IPS DF 19.7 (cell line): Measurements from ENCODE around the gene CXCR6.

Source experiments
- DNase-seq: peaks from one replicate; pipeline ENCODE4 v3.0.0-alpha.2; 2013; ENCODE audit warnings: low read depth, low spot score

Gene CXCR6

DNA sequence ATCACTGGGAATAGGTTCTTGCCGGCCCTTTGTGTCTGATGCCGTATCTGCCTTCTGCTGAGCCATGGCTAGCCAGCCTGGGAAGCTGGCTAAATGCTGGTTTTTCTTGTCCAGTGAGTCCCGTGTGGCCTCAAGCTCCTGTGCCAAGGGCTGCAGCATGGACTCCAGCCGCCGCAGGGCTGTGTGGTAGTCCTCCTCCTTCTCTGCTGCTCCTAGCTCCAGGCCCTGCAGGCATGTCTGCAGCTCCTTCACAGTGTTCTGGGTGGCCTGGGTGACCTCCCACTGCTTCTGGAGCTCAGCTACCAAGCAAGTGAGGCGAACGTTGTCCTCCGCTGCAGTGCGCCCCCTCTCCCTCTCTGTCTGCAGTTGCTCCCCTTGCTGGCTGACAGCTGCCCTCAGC lies 24.9 kb downstream of the CXCR6 start:
- no peak for DNase-seq

DNA sequence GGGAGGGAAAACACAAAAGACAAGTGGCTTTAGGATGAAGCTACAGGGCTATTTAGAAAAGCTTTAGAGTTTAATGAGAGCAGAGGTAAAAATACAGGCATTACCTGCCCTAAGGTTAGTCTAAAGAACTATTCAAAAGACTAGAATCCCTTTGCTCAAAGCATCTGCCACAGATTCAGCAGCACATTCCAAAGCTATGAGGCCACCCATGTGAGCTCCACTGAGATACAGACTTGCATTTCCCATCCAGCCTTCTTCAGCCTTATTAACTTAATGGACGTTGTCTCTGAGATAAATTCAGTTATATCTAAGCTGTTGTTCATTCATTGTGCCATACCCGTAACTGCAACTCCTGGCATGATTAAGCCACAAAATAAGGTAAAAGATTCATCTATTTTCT lies 25.4 kb downstream of the CXCR6 start:
- DNase-seq = no peak

DNA sequence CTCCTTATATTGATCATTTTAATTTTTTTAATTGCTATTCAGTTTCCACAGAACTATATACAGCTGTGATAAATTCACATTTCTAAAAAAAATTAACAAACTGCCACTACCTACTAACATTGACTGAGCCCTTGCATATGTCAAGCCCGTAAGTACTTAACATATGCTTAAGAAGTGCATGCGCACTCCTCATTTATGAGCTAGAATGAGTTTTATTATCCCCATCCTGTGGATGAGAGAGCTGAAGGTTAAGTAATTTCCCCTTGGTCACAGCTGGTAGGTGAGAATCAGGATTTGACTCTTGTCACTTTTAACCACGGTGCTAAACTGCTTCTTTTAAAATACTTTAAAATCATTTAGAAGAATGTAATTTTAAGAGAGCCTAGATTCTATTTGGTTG lies 25.9 kb downstream of the CXCR6 start:
- no peak for DNase-seq

DNA sequence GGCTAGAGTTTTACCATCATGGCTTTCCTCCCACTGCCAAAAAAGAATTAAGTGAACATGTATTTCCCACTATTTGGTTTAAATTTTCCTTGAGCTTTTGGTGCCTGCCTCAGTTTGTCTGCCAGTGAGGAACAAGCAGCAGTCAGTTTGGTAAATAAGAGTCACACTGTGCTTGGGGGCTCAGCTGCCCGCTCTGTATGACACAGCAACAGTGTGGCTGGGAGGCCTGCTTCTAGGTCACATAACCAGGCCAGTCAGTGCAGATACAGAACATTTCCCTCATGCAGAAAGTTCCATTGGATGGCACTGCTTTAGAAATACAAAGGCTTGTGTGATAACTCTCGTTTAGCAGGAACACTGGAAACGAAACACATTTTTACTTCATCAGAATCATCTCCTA lies 26.7 kb downstream of the CXCR6 start:
- DNase-seq = no peak

DNA sequence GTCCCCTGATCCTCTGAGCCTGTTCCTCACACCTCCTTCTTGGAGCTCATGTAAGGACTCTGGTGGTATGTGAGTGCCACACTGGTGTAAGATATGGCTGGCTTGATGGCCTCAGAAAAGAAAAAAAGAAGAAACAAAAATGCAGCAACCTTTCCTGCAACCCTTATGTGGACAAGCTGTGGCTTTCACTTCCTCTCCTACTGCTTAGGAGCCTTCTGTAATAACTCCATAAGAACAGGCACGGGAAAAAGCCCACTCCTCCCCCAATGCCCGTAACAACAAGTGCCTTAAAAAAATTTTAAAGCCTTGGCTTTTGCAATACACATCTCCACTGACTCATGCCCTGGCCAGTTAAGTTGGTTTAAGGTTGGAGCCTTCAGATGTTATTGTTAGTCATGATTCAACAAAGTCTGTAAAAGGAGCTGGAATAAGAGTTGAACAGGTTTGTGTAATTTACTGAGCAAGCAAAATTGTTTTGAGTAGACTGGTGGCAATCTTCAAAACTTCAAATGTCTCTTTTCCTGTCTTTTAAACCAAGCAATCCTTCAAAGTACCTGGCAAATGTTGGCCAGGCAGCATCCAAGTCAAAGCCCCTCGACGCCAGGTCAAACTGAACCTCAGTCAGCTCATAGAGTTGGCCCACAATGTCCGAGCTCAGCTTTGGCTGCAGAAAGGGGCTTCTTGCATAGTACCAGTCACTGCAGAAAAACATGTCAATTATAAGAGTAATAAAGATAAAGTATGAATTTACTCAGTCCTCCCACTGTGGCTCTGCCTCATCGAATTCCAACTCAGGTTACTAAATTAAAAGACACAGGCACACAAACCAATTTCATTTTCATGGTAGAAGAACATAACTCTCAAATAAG lies 29.5 kb downstream of the CXCR6 start:
- DNase-seq = no peak

DNA sequence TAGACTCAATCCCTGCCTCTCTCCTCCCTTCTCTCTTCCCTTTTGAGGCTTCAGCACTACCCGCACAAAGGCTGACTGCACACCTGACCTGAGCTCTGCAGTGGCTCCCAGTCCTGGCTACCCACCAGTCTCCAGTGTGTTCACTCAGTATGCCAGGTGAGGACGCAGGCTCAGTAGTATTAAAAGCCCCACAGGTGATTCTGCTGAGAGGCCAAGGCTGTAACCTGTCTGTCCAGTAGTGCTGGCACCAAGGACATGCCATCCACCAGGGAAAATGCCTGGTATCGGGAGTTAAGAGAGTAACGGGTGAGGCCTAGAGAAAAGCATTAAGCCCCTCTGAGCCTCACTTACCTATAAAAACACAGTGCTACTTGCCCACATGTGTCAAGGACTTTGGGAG lies 31.4 kb downstream of the CXCR6 start:
- no peak for DNase-seq

DNA sequence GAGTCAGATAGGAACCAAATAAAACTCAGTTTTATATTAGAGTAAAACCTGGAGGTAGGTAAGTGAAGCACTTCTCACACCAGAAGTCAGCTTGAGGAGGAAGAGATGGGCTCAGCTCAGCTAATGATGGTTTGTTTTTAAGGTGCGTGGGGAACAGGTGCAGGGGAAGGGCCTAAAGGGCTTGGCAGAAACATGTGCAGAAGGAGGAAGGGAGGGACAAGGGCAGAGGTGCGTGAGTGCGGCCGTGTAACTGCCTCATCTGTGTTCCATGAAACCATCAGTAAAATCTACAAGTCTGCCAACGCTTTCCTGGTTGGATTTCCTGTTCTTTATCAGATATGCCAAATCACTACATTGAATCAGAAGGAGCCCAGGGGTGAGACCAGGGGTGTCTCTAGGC lies 32.4 kb downstream of the CXCR6 start:
- DNase-seq = no peak

DNA sequence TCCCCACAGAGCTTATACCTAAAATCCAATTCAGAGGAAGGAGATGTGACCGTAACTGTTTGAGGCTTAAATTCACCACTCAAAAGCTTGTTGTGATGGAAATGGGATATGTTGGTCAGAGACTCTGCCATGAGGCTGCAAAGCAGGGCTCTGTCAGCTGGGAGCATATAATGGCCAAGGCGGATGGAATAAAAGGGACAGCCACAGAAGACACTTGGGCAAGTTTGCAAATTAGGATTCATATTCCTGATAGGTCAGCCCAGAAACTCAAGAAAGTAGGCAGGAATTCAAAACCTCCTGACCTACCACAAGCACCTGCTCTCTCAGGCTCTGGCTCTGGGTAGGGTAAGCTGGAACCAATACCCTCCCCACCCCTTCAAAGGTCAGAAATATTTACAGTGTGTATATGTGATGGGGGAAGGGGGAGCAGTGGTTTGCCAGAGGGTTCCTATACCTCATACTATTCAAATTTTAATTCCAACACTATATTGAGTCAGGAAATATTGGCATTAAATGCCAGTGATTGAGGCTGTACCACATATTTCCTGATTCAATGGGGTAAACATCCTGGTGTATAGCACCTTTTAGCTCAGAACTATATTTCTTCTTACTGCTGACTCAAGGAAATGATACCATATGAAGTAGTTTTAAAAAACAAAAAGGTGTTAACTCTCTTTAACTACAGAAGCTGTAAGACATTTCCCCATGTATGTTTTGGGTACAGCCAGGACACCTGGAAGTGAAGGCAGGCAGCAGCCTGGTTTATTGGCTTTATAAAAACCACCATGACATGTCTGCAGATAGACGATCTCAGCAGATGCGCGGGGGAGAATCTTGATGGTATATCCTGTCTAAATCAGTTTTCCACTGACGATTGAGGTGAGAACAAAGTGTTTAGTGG lies 33.2 kb downstream of the CXCR6 start:
- DNase-seq = no peak

DNA sequence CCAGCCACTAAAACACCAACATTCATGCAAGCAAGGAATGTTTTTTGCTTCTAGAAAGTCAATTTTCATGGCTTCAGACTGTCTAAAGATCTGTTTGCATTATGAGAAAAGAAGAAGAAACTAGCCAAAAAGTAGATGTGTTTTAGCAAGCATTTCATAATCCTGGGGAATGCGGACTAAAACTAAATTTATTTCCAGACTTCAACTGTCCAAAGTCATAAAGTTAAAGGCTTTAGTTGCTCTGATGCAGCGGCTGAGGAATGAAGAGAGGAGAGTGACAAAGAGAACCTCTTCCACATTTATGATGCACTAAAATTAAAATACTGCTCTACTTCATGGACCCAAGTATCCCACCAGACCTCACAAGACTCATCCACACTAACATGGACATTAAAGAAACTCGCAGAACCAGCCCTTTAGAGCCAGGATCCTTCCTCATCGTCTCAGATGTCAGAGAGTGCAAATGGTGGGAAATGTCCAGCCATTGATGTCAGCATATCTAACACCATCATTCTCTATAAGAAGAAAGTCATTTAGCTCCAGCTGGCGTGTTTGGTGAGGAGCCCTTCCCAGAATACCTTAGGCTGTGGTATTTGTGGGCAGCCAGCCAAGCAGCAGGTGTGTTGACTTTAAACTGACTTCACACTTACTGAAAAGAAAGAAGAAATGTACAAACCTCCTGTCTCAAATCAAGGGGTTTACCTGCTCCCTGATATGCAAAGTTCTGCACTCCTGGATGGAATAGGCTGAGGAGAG lies 34.9 kb downstream of the CXCR6 start:
- DNase-seq = no peak

DNA sequence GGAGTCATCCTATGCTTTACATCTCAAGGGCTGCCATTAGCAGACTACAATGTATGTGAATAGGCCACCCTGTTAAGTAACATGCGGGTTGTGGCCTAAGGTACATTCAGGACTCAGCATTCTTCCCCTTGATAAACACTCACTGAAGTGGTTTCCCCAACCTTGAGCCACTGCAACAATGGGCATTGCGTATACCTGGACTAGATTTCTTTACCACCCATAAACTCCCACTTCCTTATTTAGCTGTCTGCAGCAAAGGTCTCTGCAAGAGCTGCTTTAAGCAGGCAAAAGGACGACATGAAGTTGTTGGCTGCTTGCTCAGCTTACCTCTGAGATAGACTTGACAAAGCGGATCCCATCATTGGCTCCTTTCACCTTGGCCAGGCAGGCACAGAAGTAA lies 36.1 kb downstream of the CXCR6 start:
- DNase-seq = no peak

DNA sequence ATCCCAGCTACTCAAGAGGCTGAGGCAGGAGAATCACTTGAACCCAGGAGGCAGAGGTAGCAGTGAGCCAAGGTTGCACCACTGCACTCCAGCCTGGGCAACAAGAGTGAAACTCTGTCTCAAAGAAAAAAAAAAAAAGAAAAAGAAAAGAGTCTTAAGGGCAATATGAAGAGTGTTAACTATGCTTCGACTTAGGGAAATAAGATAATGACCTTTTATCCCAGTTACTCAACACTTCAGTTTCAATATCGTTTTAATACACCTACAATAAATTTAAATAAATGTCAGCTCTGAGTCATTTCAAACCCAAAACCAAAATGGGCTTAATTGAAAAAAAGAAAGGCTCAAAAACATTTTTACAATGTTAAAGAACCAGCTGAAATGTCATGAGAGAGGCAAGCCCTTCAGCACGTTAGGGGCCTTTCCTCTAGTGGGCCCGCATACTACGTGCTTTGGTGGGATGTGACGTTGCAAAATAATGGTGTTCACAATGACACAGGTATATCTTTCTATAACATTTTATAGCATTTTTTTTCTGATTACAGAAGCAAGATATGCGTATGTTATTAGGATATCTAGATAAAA lies 37.1 kb downstream of the CXCR6 start:
- no peak for DNase-seq

DNA sequence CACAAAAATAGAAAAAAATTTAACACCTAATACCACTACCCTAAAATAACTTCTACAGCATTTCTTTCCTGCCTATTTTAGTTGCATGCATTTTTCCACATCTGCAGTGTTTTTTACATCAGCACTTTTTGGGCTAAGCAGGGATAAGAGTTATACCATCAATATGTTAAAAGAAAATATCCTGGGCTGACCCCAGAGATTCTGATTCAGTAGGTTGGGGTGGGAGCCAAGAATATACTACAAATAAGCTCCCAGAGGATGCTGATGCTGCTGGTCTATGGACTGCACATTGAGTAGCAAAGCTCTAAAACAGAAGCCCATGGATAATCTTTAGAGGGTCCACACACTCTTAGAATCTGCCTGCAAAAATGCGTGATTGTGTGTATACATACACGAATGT lies 37.6 kb downstream of the CXCR6 start:
- DNase-seq = no peak

DNA sequence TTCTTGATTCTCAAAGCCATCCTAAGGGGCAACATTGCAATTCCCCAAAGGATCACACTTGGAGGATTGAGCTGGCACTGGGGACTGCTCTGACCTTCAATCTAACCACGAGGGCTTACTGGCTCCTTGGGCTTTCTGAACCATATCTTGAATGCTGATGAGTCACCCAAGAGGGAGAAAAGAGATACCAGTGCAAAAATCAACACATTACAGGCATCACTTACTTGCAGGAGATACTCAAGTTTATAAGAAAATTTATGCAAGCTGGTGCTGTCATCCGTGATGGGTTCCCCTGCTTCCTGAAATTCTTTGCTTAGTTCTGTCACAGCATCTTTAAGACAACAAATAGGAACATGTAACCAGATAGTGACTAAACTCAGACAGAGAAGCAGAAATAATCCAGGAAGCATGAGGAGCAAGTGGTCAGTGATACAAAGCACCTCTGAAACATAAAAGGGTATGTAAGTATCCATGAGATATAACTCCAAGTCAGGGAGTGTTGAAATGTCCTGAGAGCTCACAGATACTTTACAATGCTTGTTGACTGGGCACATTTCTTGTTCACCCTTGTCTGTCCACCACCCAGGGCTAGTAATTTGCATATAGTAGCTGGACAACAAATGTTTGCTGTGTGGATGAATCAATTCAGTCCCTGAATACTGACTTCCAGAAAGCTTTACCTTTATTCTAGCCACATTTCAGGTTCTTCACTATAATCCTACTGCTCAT lies 38.2 kb downstream of the CXCR6 start:
- DNase-seq = no peak

DNA sequence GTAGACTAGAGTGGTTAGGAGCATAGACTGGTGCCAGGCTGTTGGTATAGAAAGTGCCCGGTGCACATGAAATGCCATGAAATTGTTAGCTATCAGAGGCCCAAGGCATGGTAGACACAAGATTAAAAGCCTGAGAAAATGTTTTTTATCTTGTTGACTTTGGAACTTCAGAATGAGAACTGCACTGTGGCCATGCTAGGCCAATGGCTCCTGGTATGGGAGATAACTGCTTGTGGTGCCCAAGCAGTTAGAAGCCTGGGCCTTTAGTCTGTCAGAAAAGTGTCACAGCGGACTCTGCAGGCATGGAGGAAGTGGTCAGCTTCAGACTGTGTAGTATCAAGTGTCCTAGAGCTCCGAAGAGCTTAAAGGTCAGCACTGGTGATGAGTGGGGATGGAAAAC lies 40.5 kb downstream of the CXCR6 start:
- DNase-seq = no peak

DNA sequence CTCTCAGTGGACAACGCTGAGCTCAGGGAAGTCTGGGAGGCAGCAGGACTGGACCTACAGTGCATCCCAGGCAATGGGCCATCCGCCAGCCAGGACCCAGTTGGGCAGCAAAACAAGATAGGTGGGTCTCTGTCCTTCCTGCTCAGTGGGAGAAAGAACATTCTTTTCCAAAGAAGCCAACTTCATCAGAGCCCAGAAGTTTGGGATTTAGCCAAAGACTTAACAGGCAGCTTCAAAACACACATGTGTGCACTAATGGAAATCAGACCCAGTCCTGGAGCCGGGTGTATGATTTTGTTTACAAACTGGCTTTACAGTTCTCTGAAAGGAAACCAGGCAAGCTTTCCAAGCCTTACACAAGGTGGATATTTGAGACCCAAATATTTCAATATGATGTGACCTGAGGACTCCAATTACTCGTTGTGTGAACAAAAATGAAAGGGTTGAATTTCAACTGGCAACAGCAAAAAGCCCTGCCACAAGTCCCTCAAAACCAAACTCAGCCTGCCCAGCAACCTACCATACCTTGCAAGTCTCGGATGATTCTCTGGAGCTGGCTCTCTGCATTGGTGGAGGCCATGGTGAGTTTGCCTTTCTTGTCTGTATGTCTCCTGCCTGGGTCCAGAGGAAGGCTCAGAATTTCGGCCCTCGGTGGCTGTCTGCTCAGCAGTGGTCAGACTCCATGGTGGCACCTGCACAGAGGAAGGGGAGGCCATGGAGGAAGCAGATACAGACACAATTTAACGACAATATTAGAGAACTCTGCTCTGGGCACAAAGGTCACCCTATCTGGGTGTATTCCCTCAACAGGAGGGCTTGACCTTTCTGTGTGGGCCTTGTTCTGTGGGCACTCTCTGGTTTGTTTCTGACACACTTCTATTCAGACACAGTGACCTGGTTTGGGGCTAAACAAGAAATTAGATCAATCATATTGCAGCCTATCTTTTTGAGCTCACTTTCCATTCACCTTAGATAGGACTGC lies 41.4 kb downstream of the CXCR6 start:
- no peak for DNase-seq

DNA sequence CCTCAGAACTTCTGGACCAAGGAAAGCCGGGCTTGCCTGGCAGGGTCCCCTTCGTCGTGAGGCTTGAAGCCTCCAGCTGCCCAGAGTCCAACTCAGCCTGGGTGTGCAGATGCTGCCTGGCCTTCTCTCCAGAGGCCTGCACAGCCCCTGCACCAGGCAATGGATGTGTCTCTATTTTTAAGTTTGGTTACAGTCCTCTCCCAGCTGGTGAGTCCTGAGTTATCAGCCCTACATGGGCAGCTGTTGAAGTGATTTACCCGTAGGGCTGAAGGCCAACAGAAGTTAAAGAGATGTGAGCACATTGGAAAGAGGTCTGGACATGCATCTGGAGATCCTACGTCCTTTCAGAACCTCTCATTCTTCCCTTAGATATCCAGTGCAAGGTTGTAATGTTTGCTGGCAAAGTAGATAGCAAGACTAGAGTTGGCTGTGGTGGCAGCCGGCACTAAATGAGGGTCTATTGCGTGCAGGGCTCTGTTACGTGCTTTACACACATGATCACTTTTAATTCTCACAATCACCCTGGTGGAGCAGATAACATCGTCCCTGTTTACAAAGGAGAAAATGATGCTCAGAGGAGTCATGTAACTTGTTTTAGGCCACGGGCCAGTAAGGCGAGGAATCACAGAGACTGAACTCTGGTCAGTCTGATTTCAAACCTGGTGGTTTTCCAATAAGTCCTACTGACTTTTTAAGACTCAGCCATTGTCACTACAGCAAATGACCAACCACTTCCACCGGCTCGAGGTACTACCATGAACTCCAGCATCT lies 42.5 kb downstream of the CXCR6 start:
- DNase-seq = no peak

DNA sequence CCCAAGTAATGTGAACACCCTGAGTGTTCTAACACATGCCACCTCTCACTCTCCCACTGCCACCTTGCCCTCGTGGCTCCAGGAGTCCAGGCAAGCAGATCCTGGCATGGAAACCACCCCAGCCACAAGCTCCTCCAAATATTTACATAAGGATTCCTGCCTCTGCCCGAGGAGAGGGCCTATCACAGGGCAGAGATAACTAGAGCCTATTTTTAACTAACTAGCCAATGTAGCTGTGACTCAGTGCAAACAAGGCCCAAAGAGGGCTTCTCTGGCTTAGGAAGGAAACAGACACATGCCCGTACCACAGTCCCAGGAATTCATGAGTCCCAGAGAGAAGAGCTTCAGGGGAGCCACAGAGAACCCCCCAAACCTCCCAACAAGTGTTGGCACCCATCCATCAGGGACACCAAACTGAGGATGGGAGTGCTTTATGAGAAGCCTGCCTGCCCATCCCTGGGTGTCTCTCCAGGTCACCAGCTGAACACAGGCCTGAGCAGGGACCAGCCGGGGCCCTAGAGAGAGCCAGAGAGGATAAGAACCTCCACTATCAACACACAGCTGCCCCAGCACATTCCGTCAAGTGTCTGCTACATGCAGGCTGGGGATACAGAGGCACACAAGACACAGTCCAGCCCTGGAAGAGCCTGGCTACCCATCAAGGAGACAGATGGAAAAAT lies 43.2 kb downstream of the CXCR6 start:
- DNase-seq = no peak
